Activated T-cell treated with anti-CD3 and anti-CD28 coated beads, Interleukin-2, amount 50 U/mL, for 48 hours (primary cell): ENCODE data around the gene C11orf54.
A peak's percentile ranks its signal among the peaks of the same experiment; 100 is the strongest.
"Not testable (repeated sequence)": the region's sequence is repeated elsewhere in the genome, so short reads cannot be mapped to it uniquely, and the experiment has no call there.

Experiments used
- DNase-seq, 2 experiments: peaks; one replicate each; pipeline ENCODE4 v3.0.0-alpha.2; 2020

C11orf54 gene

DNA sequence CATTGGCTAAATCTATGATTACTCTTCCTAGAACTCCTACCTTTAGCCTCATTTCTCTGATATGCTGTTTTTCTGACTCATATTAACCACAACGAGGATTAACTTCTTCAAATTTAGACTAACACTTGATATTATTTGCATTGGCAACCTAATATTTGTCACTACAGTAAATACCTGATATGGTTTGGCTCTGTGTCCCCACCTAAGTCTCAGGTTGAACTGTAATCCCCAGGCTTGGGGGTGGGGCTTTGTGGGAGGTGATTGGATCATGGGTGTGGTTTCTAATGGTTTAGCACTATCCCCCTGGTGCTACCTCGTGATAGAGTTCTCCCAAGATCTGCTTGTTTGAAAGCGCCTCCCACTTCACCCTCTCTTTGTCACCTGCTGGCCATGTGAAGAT lies 25.5 kb downstream of the C11orf54 start:
- no peak for DNase-seq

DNA sequence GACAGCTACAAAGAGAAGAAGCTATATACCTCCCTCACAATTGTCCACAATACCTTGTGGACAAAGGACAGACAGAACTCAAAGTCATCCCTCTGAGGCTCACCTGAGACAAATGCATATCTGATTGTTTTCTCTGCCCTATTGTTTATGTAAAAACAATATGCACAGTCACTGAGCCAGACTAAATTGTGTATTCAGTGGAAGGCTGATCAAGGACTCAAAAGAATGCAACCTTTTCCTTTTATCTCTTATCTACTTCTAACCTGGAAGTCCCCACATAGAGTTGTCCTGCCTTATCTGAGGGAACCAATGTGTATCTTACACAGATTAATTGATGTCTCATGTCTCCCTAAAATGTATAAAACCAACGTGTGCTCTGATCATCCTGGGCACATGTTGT lies 28.7 kb downstream of the C11orf54 start:
- DNase-seq, result no peak

DNA sequence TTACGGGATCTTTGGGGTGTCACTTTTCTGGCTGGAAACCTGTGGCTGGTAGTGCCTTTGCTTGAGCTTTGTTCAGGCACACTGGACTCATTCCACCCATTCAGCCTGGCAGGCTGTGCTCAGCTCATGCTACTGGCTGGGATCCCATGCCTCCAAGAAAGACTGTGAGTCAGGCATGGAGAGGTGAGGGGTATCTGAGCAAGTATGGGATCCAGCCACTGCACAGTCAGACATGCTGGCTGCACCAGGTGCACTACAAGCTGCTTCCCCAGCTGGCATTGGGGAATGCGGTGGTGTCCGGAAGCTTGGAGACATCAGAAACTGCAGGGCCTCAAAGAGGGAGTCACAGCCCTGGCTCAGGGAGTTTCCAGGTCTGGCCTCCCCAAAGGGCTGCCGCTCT lies 30.7 kb downstream of the C11orf54 start:
- DNase-seq, result no peak

DNA sequence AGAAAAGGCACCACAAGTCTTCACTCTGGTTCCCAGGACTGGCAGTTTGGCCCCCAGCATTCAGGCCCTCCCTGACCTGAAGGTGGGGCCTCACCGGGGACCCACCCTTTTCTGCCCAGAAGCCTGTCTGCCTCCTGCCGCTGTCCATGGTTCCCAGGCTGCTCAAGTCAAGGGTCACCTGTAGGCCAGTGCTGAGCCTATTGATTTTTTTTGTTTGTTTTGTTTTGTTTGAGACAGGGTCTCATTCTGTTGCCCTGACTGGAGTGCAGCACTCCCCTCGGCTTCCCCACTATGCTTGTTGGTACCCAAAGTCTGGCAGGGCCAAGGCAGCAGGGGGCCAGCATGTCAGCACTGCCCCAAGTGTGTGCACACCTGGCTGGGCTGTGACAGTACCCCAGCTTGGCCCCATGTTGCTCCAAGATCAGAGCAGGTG lies 31.6 kb downstream of the C11orf54 start:
- no peak for DNase-seq

DNA sequence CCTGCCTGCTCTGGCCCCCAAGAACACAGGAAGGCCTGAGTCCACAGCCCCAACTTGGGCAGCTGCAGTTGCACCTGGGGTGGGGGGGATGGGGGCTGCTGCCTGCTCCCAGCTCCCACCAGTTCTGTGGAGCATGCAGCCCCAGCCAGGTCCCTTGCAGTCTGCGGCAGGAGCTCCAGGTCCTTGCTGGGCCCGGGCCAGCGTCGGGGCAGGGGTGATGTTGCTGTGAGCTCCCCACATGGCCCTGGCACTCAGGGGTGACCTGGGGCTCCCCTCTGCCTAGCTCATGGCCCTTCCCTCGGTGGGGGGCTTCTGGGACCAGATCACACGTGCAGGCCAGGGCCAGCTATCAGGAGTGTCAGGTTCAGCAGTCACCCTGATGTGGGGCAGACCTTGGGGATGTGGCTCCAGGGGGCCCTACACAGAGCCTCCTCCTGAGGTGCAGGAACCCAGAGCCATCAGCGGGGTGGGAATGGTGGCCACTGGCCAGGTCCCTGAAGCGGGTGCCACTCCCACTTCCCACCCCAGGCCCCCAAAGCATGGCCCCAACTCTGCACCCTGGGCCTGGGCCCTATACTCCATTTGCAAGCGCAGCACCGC lies 32.2 kb downstream of the C11orf54 start:
- no peak for DNase-seq

DNA sequence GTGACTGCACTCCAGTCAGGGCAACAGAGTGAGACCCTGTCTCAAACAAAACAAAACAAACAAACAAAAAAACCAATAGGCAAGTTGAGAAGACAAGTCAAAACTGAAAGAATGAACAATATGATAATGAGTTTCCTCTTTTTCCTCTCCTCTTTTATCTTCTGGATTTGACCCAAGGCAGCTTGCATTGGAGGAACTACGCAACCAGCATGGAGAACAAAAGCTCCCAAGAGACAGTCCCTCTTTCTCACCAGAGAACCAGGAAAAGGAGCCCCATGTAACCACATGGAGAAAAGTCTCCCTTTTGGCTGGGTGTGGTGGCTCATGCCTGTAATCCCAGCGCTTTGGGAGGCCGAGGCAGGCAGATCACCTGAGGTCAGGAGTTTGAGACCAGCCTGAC lies 33.1 kb downstream of the C11orf54 start:
- not testable (repeated sequence) for DNase-seq

DNA sequence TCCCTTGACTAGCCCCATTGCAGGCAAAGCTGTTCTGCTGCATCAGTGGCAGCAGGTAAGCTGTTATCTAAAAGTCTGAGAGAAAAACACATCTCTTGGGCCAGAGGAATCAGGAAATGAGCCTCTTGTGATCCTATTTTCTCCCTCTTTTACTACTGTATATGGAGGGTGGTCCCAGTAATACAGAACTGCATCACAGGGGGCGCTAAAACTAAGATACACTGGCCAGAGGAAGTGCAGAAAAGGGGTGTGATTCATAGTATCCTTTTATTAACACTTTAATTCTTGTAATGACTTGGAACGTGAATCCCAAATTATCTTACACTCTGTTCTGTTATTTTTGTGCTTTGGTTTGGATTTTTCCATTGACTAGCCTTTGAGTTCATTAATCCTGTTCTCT lies 33.8 kb downstream of the C11orf54 start:
- DNase-seq, result peak in 1 of 2 experiments; percentile 26

DNA sequence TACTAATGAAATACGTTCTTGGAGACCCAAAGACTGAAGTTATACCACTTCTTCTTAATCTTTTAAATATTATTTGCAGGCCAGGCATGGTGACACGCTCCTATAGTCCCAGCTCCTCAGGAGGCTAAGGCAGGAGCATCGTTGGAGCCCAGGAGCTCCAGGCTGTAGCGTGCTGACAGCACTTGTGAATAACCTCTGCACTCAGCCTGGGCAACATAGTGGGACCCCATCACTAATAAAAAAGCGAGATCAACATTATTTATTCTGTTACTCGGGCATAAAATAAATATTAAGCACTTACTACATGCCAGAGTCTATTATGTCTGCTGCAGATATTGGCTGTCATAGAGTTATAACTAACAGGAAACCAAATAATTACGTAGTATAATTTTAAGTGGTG lies 41.9 kb downstream of the C11orf54 start:
- DNase-seq, result no peak

DNA sequence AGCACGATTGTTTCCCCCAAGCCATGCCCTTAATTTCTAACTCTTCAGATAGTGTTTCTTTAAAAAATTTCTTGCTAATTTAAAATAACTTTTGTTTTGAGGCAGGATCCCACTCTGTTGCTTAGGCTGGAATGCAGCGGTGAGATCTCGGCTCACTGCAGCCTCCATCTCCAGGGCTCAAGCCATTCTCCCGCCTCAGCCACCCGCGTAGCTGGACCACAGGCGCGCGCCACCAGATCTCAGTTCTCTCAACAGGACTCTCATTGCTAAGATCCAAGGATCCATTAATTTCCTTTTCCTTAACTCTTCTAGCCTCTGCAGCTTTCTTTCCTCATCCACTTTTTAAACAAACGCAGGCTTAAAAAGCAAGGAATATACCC lies 42.3 kb downstream of the C11orf54 start:
- DNase-seq, result no peak

DNA sequence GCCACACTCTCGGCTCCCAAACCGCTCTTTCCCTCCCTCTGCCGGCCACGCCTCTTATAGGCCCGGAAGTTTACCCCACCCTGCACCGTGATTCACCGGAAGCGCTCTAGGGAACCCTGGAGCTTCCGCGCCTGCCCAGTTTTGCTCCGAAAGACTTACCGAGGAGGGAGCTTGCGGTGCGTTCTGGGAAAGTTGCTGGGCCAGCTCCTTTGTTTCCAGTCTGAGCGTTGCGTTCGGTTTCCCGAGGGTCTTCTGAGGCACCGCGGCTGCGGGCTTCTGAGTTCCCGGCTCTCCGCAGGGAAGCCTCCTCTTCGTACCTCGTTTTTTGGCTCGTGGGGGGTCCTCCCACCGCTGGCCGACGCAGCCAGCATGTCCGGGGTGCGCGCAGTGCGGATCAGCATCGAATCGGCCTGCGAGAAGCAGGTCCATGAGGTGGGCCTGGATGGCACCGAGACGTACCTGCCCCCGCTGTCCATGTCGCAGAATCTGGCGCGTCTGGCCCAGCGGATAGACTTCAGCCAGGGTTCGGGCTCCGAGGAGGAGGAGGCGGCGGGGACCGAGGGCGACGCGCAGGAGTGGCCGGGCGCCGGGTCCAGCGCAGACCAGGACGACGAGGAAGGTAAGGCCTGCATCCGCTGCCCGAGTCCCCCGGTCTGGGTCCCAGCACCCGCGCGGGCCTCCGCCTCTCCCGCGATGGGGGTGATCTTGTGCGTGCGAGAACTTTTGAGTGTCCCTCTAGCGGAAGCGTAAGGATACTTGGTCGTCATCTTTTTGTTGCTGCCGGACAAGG lies 42.9 kb downstream of the C11orf54 start, which contains the start of gene MED17:
TSS of gene MED17 (plus strand) at position 138 of the 790 bp plus-strand sequence. CDS start at position 370, 232 bp downstream.
- peak; percentile 92 for DNase-seq

DNA sequence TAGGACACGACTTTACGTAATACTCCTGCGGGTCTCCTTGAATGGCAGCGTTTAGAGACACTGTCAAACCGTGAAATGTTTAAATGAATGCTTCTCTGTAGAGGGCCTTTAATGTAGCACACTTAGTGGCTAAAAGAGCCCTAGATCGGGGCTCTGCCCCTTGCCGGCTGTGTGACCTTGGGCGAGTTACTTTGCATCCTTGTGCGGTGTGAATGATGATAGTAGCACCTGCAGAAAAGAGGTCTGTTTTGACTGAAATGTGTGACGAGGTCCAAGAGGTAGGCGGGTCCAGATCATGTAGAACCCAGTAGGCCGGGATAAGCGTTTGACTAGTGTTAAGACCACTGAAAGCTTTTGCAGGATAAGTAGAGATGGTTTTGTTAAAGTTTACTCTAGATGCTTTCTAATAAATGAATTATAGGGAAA lies 43.5 kb downstream of the C11orf54 start:
- DNase-seq, result no peak

DNA sequence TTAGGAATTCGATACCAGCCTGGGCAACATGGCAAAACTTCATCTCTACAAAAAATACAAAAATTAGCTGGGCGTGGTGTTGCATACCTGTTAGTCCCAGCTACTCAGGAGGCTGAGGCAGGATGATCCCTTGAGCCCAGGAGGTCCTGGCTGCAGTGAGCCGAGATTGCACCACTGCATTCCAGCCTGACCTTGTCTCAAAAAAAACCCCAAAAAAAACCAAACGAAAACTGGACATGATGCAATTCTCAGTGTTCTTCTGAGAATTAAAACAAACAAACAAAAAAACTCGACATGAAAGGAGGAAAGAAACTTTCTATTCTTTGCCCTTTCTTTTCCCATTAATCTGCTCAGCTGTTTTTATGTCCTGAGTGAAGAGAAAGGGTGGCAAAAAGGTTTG lies 50.0 kb downstream of the C11orf54 start:
- no peak for DNase-seq

DNA sequence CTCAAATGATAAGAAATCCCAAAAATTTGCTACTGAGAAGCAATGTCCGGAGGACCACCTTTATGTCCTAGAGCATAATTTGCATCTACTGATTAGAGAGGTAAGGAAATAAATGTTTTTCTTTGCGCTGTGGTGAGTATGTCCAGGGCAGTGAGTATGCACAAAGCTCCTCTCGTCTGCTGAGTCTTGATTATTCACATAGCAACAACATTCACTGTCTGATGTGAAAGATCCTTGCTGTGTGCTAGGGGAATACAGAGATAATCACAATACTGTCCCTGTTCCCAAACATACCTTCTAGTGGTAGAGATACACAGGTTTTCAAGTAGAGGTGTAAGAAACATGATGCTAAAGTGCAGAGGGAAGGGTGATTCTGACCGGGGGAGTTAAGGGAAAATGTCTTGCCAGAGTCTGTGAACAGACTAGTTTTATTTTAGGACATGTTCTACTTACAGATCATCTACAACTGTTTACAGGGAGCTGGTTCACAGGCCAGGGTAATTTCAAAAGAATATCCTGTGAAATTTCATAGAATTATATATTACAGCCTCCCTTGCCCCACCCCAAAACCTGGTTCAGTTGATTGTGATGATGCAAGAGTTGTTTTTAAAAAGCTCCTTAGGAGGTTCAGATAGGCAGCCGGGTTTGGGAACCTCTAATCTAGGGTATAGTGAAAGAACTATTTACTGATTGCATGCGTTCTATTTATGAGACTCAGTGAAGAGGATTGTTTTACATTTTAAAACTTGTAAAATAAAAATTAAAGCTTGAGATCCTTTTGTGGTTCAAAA lies 55.2 kb downstream of the C11orf54 start:
- DNase-seq, result no peak

DNA sequence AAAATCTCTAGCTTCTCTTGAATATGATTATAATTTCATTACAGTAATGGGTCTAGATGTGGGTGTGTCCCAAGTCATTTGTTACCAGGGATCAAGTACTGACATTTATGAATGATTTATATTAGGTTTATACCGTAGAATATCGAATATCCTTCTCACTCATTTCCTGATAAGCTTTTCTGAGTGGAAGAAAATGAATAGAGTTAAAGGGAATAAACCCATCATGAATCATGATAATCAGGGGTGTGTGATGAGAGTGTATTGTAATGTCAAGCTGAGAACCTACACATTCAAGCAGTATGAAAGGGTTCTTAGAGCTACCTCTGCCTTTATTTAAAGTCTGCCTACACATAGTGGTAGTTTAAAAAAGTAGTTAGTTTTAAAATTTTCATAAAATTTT lies 59.9 kb downstream of the C11orf54 start:
- DNase-seq, result no peak

DNA sequence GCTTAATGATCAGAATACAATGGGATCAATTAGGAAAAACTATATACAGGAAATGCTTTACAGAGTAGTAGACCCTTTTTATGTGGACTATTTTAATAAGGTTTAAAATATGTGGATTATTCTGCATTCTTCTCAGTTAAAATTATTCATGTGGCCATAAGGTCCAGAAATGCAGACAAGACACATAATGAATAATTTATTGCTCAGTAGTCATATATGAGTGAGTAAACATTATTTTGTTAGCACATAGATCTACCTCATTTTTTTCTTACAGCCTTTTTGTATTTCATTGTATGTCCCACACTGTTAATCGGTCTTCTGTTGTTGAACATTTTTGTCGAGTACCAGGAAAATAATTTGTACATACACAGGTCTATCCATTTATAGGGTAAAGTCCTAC lies 63.4 kb downstream of the C11orf54 start:
- no peak for DNase-seq

DNA sequence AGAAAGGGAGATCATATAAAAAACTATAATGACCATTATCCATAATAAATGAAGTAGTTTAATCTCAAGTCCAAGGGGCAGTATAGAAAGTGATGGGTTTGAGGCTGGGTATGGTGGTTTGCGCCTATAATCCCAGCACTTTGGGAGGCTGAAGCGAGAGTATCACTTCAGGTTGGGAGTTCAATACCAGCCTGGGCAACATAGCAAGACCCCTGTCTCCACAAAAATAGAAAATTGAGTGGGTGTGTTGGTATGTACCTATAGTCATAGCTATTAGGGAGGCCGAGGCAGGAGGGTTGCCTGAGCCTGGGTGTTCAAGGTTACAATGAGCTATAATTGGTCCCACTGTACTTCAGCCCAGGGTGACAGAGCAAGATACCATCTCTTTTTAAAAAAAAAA lies 66.5 kb downstream of the C11orf54 start:
- no peak for DNase-seq

DNA sequence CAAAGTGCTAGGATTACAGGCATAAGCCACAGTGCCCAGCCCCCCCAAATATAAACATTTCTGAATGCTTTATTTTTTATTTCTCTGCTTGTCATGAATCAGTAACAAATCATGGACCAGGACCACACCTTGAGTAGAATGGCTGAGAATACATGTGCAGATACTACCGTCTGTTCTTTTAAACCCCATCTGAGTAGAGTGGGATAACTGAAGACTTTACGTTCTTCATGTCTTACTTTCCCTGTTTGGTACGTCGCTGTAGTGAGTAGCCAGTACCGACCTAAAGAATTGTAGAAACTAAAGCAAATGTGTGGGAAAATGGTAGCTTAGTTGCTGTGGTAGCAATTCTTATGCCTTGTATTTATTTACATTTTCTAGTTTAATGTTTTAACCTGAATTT lies 72.5 kb downstream of the C11orf54 start:
- no peak for DNase-seq
